NCI-H226 (cell line): Measurements from ENCODE around the gene LDHAL6A.

Experiments used
- DNase-seq: peaks from one replicate; pipeline ENCODE4 v3.0.0-alpha.2; 2015

LDHAL6A gene

DNA sequence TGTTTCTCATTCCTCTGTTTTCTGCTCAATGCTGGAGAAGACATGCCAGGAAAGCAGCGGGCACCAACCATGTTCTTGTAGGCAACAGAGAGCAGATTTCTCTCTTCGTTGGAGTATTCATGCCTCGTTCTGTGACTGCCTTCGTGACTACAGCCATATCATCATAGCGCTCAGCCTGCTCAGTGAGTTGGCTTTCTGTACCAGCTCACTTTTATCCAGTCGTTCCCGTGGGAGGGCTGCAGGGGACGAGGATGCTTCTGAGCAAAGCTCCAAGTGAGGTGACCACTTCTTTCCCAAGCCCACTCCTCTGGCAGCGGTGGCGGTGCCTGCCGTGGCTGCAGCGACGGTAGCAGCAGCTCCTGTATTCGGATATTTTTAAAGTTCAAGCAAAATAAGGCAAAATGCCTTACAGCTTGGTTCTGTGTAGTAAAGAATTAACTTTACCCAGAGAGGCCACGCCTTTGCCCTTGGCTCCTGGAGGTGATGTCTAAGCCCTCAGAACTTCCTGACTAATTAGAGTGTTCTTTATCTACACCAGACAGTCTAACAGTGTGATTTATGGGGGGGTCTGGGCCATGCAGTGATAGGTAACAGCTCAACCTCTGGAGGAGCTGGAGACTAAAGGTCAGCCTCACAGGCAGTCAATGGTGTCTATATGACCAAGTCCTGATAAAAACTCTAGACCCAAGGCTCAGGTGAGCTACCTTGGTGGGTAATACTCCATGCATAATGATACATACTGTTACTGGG lies 35.3 kb downstream of the LDHAL6A start:
- no peak for DNase-seq

DNA sequence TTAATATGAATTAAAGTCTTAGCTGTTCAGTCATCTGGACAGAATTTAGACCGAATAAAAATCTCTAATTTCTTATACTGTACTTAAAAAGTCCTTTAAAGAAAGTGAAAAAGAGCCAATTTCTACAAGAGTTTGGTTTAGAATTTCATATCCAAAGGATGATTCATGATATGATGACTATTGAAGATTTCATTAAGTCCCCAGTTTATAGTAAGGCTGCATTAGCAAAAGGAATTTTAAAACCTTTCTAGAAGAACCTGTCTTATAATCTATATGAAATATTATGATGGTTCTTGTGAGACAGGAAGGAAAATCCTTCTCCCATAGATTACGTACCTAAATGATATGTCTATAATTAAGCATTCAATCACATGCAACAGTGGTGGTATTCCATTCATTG lies 36.3 kb downstream of the LDHAL6A start:
- no peak for DNase-seq

DNA sequence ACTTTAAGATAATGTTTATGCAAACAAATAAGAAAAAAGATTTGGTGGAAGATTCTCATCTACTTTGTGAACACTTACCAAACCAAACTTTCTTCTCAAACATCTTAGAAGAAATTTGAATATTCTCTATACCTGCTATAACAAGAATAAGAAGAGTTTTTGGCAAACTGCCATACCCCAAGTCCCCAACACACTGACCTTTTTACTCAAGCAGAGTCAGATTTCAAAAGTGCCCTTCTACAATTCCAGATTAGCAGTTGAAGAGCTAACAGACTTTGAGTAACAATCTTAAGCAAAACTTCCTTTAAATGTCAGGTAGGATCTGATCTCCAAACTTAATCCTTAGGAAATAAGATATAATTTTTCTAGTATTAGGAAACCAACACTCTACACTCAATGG lies 37.2 kb downstream of the LDHAL6A start:
- no peak for DNase-seq

DNA sequence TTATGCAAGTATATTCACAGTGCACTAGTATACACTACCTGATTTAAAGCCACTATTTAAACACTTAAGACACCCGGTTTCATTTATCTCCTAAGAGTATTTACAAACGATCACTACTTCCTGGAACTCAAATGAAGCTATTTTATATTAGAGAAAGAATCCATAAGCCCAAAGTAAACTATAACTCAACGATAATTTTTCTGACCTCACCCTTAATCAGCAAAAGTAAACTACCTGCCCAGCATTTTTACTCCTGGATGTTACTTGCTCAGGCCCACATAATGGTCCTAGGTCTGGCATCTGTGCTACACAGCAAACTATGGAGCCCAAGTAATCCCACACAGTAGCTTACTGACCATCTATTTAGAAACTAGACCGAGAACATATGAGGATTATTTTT lies 37.7 kb downstream of the LDHAL6A start:
- no peak for DNase-seq

DNA sequence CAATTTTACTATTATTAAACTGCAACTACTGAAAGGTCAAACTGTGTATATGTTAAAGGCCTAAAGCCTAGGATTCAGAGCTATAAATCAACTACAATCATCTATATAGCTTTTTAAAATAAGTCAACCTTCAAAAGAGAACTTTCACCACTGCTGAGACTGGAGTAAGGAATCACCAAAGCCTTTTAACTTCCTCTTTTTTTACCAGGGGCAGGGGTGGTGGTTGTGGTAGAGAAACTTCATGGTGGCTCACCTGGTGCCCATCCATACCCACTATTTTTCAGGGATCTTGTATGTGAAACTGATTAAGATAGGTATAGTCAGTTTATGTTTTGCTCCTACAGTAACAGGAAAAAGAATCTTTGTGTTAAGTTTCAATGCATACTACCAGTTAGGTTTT lies 39.6 kb downstream of the LDHAL6A start:
- no peak for DNase-seq

DNA sequence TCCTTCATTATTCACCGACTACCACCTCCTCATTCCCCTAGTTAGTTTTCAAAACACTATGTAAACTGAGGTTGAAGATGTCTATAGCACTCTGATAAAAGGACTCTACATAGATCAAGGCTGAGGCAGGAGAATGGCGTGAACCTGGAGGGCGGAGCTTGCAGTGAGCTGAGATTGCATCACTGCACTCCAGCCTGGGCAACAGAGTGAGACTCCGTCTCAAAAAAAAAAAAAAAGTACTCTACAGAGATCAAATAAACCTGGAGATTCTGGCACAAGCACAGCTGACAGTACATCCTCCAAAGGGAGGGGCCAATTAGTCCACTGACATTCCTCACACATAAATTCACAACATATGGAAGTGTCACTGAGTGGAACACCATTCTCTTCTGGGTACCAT lies 40.0 kb downstream of the LDHAL6A start:
- DNase-seq = no peak

DNA sequence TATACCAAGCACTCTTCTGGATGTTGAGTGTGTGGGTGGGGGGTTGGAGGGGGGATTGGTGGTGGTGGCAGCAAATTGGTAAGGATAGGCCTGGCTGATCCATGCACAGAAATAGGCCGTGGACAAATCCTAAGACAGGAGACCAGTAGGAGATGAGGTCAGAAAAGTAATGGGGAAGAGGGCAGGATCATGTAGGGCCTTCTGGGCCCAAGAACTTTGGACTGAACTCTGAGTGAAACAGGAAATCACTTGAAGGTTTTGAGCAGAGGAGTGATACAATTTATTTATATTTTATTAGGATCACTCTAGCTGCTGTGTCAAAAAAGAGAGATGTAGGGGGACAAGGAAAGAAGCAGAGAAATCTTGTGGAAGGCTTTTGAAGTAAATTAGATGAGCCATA lies 42.4 kb downstream of the LDHAL6A start:
- no peak for DNase-seq

DNA sequence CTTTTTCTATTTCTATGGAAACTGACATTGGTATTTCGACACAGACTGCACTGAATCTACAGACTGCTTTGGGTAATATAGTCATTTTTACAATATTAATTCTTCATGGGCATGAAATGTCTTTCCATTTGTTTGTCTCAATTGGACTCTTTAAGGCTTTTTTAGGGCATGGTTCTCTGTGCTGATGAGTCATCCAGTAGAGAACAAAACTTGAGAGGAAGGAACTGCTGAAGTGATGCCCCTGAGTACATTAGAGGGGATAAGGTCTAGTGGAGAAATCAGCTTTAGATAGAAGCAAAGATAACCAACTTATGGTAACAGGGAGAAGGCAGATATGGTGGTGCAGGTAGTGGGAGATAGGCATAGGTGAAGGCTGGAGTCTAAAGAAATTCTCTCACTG lies 46.0 kb downstream of the LDHAL6A start:
- no peak for DNase-seq

DNA sequence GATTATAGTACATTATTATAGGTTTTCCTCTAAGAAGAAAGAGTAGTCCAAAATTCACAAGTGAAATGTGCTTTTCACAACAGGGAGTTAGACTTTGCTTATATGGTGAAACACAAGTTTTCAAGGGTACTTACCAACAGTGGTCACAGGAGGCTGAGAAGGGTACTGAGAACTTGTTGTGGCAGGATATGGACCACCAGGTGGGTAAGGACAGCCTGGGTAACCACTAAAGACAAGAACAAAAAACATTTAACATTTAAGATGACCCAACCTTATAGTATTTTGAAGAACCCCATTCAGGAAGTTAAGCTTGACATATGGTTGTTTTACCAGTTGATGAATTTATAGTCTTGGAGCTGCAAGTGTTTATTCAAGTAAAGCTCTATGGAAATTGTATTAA lies 46.7 kb downstream of the LDHAL6A start:
- no peak for DNase-seq

DNA sequence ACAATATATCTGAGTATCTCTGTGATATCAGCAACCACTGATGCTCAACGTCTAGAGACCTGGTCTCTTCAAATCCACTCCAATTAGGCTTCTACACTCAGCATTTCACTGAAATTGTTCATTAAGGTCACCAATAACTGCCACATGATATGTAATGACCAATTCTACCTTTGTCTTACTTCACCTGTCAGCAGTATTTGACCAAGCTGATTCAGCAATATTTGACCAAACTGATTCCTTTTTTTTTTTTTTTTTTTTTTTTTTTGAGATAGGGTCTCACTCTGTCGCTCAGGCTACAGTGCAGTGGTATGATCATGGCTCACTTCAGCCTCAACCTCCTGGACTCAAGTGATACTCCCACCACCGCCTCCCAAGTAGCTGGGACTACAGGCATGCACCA lies 65.5 kb downstream of the LDHAL6A start:
- no peak for DNase-seq

DNA sequence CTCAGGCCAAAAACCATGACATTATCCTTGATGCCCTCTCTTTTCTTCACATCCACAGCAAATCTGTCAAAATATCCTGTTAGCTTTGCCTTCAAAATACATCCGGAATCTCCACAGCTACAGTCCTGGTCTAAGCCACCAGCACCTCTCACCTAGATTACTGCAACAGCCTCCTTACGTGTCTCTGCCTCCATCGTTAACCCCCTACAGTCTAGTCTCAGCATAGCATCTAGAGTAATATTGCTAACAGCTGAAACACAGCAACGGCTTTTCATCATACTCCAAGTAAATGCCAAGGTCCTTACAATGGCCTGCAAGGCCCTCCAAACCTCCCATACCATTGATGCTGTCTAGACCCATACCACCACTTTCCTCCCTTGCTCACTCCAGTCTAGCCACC lies 66.7 kb downstream of the LDHAL6A start:
- no peak for DNase-seq

DNA sequence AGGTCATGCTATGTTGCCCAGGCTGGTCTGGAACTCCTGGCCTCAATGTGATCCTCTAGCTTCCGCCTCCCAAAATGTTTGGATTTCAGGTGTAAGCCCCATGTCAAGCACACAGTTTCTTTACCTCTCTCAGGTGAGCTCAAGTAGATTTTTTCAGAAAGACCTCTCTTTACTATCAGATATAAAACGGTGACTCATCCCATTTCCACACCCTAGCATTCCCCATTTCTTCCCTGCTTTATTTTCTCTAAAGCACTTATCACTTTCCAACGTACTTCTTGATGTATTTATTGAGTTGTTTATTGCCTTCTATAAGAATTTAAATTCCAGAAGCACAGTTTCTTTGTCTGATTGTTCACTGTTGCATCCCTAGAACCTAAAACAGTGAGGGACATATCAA lies 67.4 kb downstream of the LDHAL6A start:
- DNase-seq = no peak

DNA sequence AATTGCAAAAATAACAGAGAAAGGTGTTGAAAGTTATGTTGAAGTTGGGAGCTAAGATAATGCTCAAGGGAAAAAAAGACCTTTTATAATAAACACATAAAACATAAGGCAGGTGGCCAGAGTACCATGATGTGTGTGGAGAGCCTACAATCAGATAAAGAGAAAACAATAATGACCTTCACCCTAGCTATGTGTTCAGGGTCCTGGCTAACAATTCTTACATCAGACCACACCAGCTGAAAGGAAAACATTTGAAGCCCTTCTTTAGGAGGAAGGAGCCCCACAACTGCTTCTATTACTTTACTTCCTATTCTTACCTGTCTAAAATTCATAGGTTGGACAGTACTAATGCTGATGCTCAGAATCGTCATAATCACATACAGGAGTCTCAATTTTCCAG lies 68.6 kb downstream of the LDHAL6A start:
- no peak for DNase-seq

DNA sequence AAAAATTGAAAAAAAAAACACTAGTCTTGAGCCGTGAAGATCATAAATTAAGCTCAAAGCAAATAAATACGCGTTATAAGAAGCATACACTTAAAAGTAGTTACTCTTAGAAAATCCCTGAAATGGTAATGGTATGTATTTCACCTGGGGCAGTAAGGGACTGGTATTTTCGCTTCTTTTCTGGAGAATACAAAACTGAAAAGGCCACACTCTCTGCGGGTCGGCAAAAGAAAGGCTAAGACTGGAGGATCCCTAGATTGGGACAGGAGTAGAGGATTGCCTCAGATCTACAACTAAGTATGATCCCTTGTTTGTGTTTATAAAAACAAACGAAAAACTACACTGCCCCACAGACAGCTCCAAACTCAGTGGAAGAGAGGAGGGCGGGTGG lies 70.5 kb downstream of the LDHAL6A start:
- DNase-seq = no peak

DNA sequence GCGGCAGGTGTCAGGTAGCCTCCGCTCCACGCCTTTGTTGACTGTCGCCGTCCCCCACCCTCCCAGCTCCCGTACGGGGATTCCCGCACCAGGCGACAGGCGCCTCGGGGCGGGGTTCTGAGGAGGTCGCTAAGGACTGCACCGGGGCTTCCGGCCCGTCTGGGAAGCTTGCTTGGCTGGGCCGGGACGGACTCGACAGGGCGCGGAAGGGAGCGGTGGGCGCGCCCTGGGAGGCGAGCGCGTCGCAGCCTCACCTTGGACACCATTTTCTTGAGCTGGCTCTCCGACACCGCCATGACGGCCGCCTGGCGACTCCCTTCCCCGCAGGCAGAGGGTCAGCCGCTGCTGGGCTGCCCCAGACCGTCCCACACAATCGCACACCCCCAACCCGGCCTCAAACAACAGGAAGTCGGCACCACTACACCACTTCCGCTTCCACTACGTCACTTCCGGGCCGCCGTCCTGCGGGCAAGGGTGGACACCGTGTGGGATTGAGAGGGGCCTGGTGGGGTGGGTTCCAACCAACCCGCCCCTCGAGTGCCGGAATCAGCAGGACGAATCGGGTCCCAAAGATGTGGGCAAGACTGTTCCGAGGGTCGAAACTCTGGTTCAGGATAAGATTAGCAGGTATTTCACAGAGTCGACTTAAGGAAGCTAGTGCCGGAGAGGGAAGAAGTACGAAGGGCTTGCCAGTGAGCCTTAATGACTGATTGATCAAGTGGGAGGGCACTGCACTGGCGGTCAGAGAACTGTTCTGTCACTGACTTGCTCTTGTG lies 71.1 kb downstream of the LDHAL6A start, which contains the start of gene TSG101:
Gene TSG101 (minus strand): TSS at position 422 of the 776 bp plus-strand sequence. CDS start 126 bp downstream, at position 296.
- DNase-seq = peak; percentile 90

DNA sequence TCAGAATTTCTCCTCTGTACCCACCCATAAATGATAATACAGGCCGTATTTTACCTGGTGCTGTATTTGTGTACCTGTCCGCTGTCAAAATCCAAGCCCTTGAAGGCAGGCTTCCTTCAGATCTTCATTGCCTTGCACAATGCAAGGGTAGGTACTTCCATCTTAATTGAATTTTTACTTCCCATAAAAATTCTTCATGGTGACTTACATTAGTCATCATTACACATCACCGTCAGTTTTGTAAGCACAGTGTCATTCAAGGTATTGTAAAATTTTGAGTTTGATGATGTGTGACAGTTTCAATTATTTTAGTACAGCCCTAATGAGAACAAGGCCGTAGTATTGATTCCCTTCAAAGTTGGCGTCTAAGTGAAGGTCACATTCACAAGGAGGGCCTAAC lies 71.9 kb downstream of the LDHAL6A start:
- no peak for DNase-seq
